Astrocyte (in vitro differentiated cells and primary cell): ENCODE data around the gene SHISA7. TPM values are rescaled to one million over a fixed set of nuclear protein-coding genes. Genes with fewer than 3 reads are reported as not detected.
"Not testable (repeated sequence)": the region's sequence is repeated elsewhere in the genome, so short reads cannot be mapped to it uniquely, and the experiment has no call there.

ENCODE experiments used
- DNase-seq: peaks from one replicate; pipeline ENCODE4 v3.0.0-alpha.2; 2010; ENCODE audit warnings: low read depth
- FAIRE-seq: peaks from 2 replicates; lab custom pipeline; 2011; peaks lifted over from hg19 to GRCh38; lab: Jason Lieb, UNC
- H2AFZ ChIP-seq: 2 replicates; pipeline ENCODE4 v1.6.0; 2012; ENCODE audit warnings: low read depth, low read length, inconsistent platforms
- H3K27ac ChIP-seq: 2 replicates; pipeline ENCODE4 v1.5.1; 2011; ENCODE audit warnings: low read depth, low read length, inconsistent platforms
- H3K27me3 ChIP-seq: 2 replicates; pipeline ENCODE4 v1.6.0; 2011; ENCODE audit warnings: low read length, inconsistent platforms; ENCODE audit not compliant: insufficient read depth
- H3K36me3 ChIP-seq: 2 replicates; pipeline ENCODE4 v1.5.1; 2011; ENCODE audit warnings: low read length, inconsistent platforms; ENCODE audit not compliant: insufficient read depth
- H3K4me1 ChIP-seq: 2 replicates; pipeline ENCODE4 v1.5.1; 2011; ENCODE audit warnings: low read length, inconsistent platforms; ENCODE audit not compliant: insufficient read depth
- H3K4me2 ChIP-seq: 2 replicates; pipeline ENCODE4 v1.6.0; 2012; ENCODE audit warnings: low read length, inconsistent platforms
- H3K4me3 ChIP-seq: 2 replicates; pipeline ENCODE4 v1.5.1; 2011; ENCODE audit warnings: low read depth, mild to moderate bottlenecking, low read length, inconsistent platforms; ENCODE audit not compliant: insufficient read depth
- H3K79me2 ChIP-seq: 2 replicates; pipeline ENCODE4 v1.6.0; 2012; ENCODE audit warnings: mild to moderate bottlenecking, low read length, inconsistent platforms; ENCODE audit not compliant: insufficient read depth
- H3K9ac ChIP-seq: 2 replicates; pipeline ENCODE4 v1.6.0; 2012; ENCODE audit warnings: mild to moderate bottlenecking, low read length, inconsistent platforms
- H3K9me3 ChIP-seq: 2 replicates; pipeline ENCODE4 v1.5.1; 2012; ENCODE audit warnings: low read depth, mild to moderate bottlenecking, low read length, inconsistent platforms; ENCODE audit not compliant: insufficient read depth
- H4K20me1 ChIP-seq: 2 replicates; pipeline ENCODE4 v1.6.0; 2012; ENCODE audit warnings: low read length, inconsistent platforms; ENCODE audit not compliant: insufficient read depth
- H3K27ac Mint-ChIP-seq: one replicate; pipeline ENCODE4 v1.8.0; 2021; ENCODE audit warnings: mild to moderate bottlenecking, mixed read lengths; ENCODE audit not compliant: unreplicated experiment
- H3K27me3 Mint-ChIP-seq: one replicate; pipeline ENCODE4 v1.8.0; 2021; ENCODE audit warnings: low read depth, mixed read lengths; ENCODE audit not compliant: unreplicated experiment
- H3K36me3 Mint-ChIP-seq: one replicate; pipeline ENCODE4 v1.8.0; 2021; ENCODE audit warnings: low read depth, mixed read lengths; ENCODE audit not compliant: unreplicated experiment
- H3K4me1 Mint-ChIP-seq: one replicate; pipeline ENCODE4 v1.8.0; 2021; ENCODE audit warnings: low read depth, mixed read lengths; ENCODE audit not compliant: unreplicated experiment
- H3K4me3 Mint-ChIP-seq: one replicate; pipeline ENCODE4 v1.8.0; 2021; ENCODE audit warnings: mild to moderate bottlenecking, moderate library complexity, mixed read lengths; ENCODE audit not compliant: unreplicated experiment
- H3K9me3 Mint-ChIP-seq: one replicate; pipeline ENCODE4 v1.8.0; 2021; ENCODE audit warnings: mild to moderate bottlenecking, mixed read lengths; ENCODE audit not compliant: unreplicated experiment
- CTCF ChIP-seq: IDR thresholded peaks from 2 replicates; pipeline ENCODE4 v1.5.1; 2011; ENCODE audit warnings: low read depth, mild to moderate bottlenecking, inconsistent platforms, low read length, moderate library complexity; ENCODE audit not compliant: insufficient read depth
- EZH2 ChIP-seq: IDR thresholded peaks from 2 replicates; pipeline ENCODE4 v1.6.1; 2012; ENCODE audit warnings: mild to moderate bottlenecking, low read length, inconsistent platforms; ENCODE audit not compliant: insufficient read depth
- total RNA-seq: library from RNA; stranded (reverse); gene quantifications from 2 replicates; pipeline ENCODE4 v1.2.1, GENCODE V29; 2021

Gene SHISA7
- total RNA-seq, 1 donor from 2014 or later: 0.09 TPM

- H3K27ac Mint-ChIP-seq: no peak overlapping the region
- H3K4me1 Mint-ChIP-seq: no peaks in the 10 kb centered on the region
- Histone ChIP-seq H4K20me1 (no peaks in the 10 kb centered on the region), H3K4me1 (no peaks in the 10 kb centered on the region), H3K36me3 (no peaks in the 10 kb centered on the region), H2AFZ (no peak overlapping the region), H3K4me3 (no peak overlapping the region), H3K27ac (no peak overlapping the region), H3K4me2 (no peak overlapping the region), H3K9ac (no peak overlapping the region), H3K9me3 (peaks cover under 1% of the 10 kb centered on the region), H3K27me3 (peaks cover 5% of the 10 kb centered on the region), H3K79me2 (no peaks in the 10 kb centered on the region)
- H3K27me3 Mint-ChIP-seq: peaks cover 9% of the 10 kb centered on the region
- no peaks in the 10 kb centered on the region for H3K36me3 Mint-ChIP-seq
- TF ChIP-seq EZH2 (no peak), CTCF (no peak)
- FAIRE-seq: no peak
- H3K9me3 Mint-ChIP-seq: no peaks in the 10 kb centered on the region
- DNase-seq: no peak
- H3K4me3 Mint-ChIP-seq: no peak overlapping the region
Measured at GRCh38 chr19:55426042-55426441, 17.1 kb downstream of the SHISA7 start.

GRCh38 chr19:55424518-55424917 lies 18.6 kb downstream of the SHISA7 start:
- Histone ChIP-seq H3K9ac (no peak overlapping the region), H3K27me3 (peaks cover 7% of the 10 kb centered on the region), H4K20me1 (no peaks in the 10 kb centered on the region), H3K9me3 (no peaks in the 10 kb centered on the region), H3K4me1 (no peaks in the 10 kb centered on the region), H3K4me2 (no peak overlapping the region), H2AFZ (no peak overlapping the region), H3K27ac (no peak overlapping the region), H3K36me3 (no peaks in the 10 kb centered on the region), H3K4me3 (no peak overlapping the region), H3K79me2 (no peaks in the 10 kb centered on the region)
- H3K9me3 Mint-ChIP-seq: no peaks in the 10 kb centered on the region
- DNase-seq (no peak), FAIRE-seq (no peak)
- H3K36me3 Mint-ChIP-seq: no peaks in the 10 kb centered on the region
- no peak overlapping the region for H3K4me3 Mint-ChIP-seq
- H3K27me3 Mint-ChIP-seq: peaks cover 17% of the 10 kb centered on the region
- TF ChIP-seq EZH2 (no peak), CTCF (no peak)
- no peak overlapping the region for H3K27ac Mint-ChIP-seq
- H3K4me1 Mint-ChIP-seq: no peaks in the 10 kb centered on the region

DNA sequence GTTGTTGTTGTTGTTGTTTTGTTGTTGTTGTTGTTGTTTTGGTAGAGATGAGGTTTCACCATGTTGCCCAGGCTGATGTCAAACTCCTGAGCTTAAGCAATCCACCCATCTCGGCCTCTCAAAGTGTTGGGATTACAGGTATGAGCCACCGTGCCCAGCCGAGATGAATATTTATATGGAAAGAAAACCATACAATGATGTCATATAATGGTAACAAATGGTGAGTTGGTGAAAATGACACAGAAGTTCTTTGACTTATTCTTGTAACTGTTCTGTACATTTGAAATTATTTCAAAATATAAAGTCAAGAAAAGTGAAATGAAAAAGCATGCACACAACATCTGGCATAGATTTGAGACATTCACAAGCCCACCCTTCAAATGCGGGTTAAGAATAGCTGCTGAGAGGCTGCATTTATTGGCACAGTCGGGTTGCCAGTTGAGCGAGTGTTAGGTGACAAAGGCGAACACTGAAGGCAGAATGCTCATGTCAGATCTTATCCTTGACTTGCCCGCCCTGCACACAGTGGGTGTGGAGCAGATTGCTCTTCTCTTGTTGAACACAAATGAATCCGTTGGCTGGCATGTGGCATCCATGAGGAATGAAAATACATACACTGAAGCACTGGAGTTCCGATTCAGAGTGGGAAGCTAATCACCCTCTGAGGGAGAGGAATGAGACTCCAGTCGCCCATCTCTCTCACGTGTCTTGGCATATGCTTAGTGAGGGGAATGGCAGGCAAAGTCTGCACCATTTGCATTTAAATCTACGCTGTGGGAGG lies 19.7 kb downstream of the SHISA7 start:
- Mint-ChIP-seq H3K4me3 (no peak overlapping the region), H3K9me3 (no peaks in the 10 kb centered on the region), H3K27me3 (peaks cover 18% of the 10 kb centered on the region), H3K36me3 (no peaks in the 10 kb centered on the region), H3K27ac (no peak overlapping the region), H3K4me1 (no peaks in the 10 kb centered on the region)
- Histone ChIP-seq H3K9me3 (no peaks in the 10 kb centered on the region), H3K4me3 (no peak overlapping the region), H3K4me2 (no peak overlapping the region), H3K27ac (no peak overlapping the region), H3K9ac (no peak overlapping the region), H3K27me3 (peaks cover 5% of the 10 kb centered on the region), H2AFZ (no peak overlapping the region), H4K20me1 (no peaks in the 10 kb centered on the region), H3K79me2 (no peaks in the 10 kb centered on the region), H3K36me3 (no peaks in the 10 kb centered on the region), H3K4me1 (no peaks in the 10 kb centered on the region)
- TF ChIP-seq CTCF: no peak
- no peak for TF ChIP-seq EZH2
- FAIRE-seq (no peak), DNase-seq (no peak)

DNA sequence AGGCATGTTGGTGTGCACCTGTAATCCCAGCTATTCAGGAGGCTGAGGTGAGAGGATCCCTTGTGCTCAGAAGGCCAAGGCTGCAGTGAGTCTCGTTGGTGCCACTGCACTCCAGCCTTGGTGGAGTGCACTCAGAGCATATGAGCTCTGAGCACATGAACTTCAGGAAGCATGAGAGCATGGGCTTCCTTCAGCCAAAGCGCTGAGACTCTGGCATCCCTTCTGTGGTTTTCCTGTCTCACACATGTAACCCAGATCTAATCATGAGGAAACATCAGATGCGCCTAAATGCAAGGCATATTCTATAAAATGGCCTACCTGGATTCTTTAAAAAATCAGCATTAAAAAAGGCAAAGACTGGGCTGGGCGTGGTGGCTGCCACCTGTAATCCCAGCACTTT lies 21.8 kb downstream of the SHISA7 start:
- not testable (repeated sequence) for H3K27ac Mint-ChIP-seq, H3K4me1 ChIP-seq, DNase-seq, H3K9me3 ChIP-seq, H3K9ac ChIP-seq, H2AFZ ChIP-seq, H3K9me3 Mint-ChIP-seq, H3K36me3 ChIP-seq, H3K36me3 Mint-ChIP-seq, H3K4me2 ChIP-seq, FAIRE-seq, H3K4me3 Mint-ChIP-seq, H3K4me1 Mint-ChIP-seq, H3K27me3 ChIP-seq, H3K27ac ChIP-seq, H3K79me2 ChIP-seq, H3K4me3 ChIP-seq, H4K20me1 ChIP-seq
- peaks cover 23% of the 10 kb centered on the region for H3K27me3 Mint-ChIP-seq
